HCT116 (cell line): Measurements from ENCODE around the gene RHBDF1. TPM values are rescaled to one million over a fixed set of nuclear protein-coding genes. Genes with fewer than 3 reads are reported as not detected.
"Not testable (repeated sequence)": the region's sequence is repeated elsewhere in the genome, so short reads cannot be mapped to it uniquely, and the experiment has no call there.

Experiments
- ATAC-seq: fragments of 200-7000 bp; cut with Tn5 transposase; 2 replicates; pipeline ENCODE4 v1.9.1; 2020; ENCODE audit warnings: mild to moderate bottlenecking, moderate library complexity
- BruUV-seq: library from RNA; stranded (reverse); fragments of 400-500 nt; replicated peaks from 2 replicates; lab custom pipeline; 2021; lab: Mats Ljungman, UMichigan
- CTCF ChIA-PET: fragments of 300-600 bp; sonication (Branson Sonifier 250); formaldehyde crosslinking; loops from one replicate; lab custom pipeline; 2021; ENCODE audit warnings: antibody characterized with exemption; lab: Charles Lee
- POLR2A ChIA-PET: fragments of 300-600, 350-600 bp; sonication (Branson Sonifier 250); formaldehyde crosslinking; loops from one replicate; lab custom pipeline; 2021; ENCODE audit warnings: antibody characterized with exemption; lab: Charles Lee
- RAD21 ChIA-PET, 2 experiments: fragments of 300-600 bp; sonication (Branson Sonifier 250); formaldehyde crosslinking; loops; one replicate each; lab custom pipeline; 2023; ENCODE audit warnings: low total read pairs in 2 of 2; ENCODE audit not compliant: uncharacterized antibody in 2 of 2, unreplicated experiment in 2 of 2, low non-redundant PET in 1 of 2; lab: Charles Lee
- DNase-seq: peaks from one replicate; pipeline ENCODE4 v3.0.0-alpha.2; 2010; ENCODE audit warnings: low read depth, low spot score
- H2AFZ ChIP-seq: fragments of 200-600 bp; shearing (Covaris generic), sonication (generic); 2 replicates; pipeline ENCODE4 v1.6.1; 2017; ENCODE audit warnings: low read depth, mixed run types, mixed read lengths, antibody characterized with exemption, low read length; ENCODE audit not compliant: poor library complexity, severe bottlenecking
- H3K27ac ChIP-seq: 2 replicates; pipeline ENCODE4 v1.5.1; 2012; ENCODE audit warnings: low read depth, low read length
- H3K27me3 ChIP-seq: fragments of 200-600 bp; sonication (generic); 2 replicates; pipeline ENCODE4 v1.6.1; 2016; ENCODE audit warnings: mixed run types, low read length, mixed read lengths; ENCODE audit not compliant: insufficient read depth
- H3K36me3 ChIP-seq, 2 experiments: fragments of 200-500 bp in 1 of 2; fragments of 200-600 bp in 1 of 2; sonication (Bioruptor generic) in 1 of 2; sonication (generic) in 1 of 2; 2 replicates each; pipeline versions ENCODE4 v1.5.1 to v1.6.1; 2014 to 2016; ENCODE audit warnings: low read length in 2 of 2, inconsistent platforms in 1 of 2, mixed read lengths in 1 of 2, mixed run types in 1 of 2; ENCODE audit not compliant: insufficient read depth in 2 of 2, control insufficient read depth in 1 of 2
- H3K4me1 ChIP-seq, 2 experiments: fragments of 200-600 bp in 1 of 2; sonication (generic) in 1 of 2; 2 replicates each; pipeline versions ENCODE4 v1.5.1 to v1.6.1; 2012 to 2017; ENCODE audit warnings: low read length in 2 of 2, inconsistent platforms in 1 of 2, mild to moderate bottlenecking in 1 of 2, mixed read lengths in 1 of 2, mixed run types in 1 of 2, moderate library complexity in 1 of 2; ENCODE audit not compliant: insufficient read depth in 2 of 2, control insufficient read depth in 1 of 2
- H3K4me2 ChIP-seq: fragments of 200-600 bp; sonication (generic); 2 replicates; pipeline ENCODE4 v1.6.1; 2017; ENCODE audit warnings: mixed run types, low read length, mixed read lengths
- H3K4me3 ChIP-seq, 2 experiments: fragments of 200-600 bp in 1 of 2; sonication (generic) in 1 of 2; replicated peaks in 1 of 2; 2 replicates each; pipeline ENCODE4 v1.5.1; 2011 to 2016; ENCODE audit warnings: low read length in 2 of 2, control low read depth in 1 of 2, low read depth in 1 of 2, mild to moderate bottlenecking in 1 of 2, mixed read lengths in 1 of 2, mixed run types in 1 of 2
- H3K79me2 ChIP-seq: fragments of 200-600 bp; sonication (generic); 2 replicates; pipeline ENCODE4 v1.6.1; 2017; ENCODE audit warnings: mild to moderate bottlenecking, mixed run types, low read length, moderate library complexity, mixed read lengths; ENCODE audit not compliant: insufficient read depth
- H3K9ac ChIP-seq: fragments of 200-600 bp; sonication (generic); 2 replicates; pipeline ENCODE4 v1.6.1; 2016; ENCODE audit warnings: low read length, mixed read lengths
- H3K9me2 ChIP-seq: fragments of 200-600 bp; sonication (generic), shearing (Covaris generic); 2 replicates; pipeline ENCODE4 v1.6.1; 2017; ENCODE audit warnings: mixed run types, mild to moderate bottlenecking, moderate library complexity; ENCODE audit not compliant: insufficient read depth
- H3K9me3 ChIP-seq, 2 experiments: fragments of 200-500 bp in 1 of 2; fragments of 200-600 bp in 1 of 2; sonication (Bioruptor generic) in 1 of 2; sonication (generic) in 1 of 2; 2 replicates each; pipeline ENCODE4 v1.6.1; 2014 to 2017; ENCODE audit warnings: low read length in 2 of 2, mixed read lengths in 2 of 2, inconsistent platforms in 1 of 2, low read depth in 1 of 2, mild to moderate bottlenecking in 1 of 2, mixed run types in 1 of 2, moderate library complexity in 1 of 2; ENCODE audit not compliant: control insufficient read depth in 1 of 2, insufficient read depth in 1 of 2
- H4K20me1 ChIP-seq: fragments of 200-600 bp; sonication (generic), shearing (Covaris generic); 2 replicates; pipeline ENCODE4 v1.6.1; 2017; ENCODE audit warnings: mixed run types, mild to moderate bottlenecking, moderate library complexity; ENCODE audit not compliant: insufficient read depth
- intact Hi-C: fragments of 100-400 bp; cut with micrococcal nuclease; formaldehyde crosslinking; loops from 2 replicates; pipeline ENCODE4 v1.10.0; 2022
- total RNA-seq: library from RNA; stranded (reverse); gene quantifications from one replicate; pipeline ENCODE4 v1.2.1, GENCODE V29; 2021; ENCODE audit not compliant: unreplicated experiment

Gene RHBDF1
- total RNA-seq, 1 experiment from 2014 or later: 19.8 TPM

DNA sequence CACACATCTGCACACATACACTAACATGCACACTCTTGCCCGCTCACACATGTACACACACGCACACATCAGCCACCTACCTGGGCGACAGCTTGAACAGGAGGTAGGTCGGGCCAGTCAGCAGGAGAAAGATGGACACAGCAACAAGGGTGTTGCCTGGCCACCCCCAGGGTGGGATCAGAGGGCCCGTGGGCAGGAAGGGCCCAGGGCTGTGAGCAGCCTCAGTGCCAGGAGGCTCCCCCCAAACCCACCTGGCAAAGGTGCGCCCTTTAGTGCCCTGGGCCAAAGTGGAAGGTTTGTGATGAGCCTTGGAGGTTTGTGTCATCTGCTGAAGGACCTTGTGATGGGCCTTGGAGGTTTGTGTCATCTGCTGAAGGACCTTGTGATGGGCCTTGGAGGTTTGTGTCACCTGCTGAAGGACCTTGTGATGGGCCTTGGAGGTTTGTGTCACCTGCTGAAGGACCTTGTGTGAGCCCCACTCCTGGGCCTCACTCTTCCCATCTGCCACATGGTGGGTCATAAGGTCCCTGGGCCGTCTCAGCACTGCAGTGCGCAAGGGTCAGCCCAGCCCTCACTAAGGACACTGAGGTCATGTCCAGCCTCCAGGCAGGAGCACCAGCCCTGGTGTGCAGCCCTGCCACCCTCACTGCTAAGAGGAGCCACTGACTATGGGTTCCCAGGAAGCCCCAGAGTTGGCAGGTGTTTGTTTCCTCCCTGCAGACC is 39.1 kb downstream of the RHBDF1 start:
- H3K27me3 ChIP-seq, H3K27ac ChIP-seq, H3K36me3 ChIP-seq, H3K9me2 ChIP-seq, H3K9ac ChIP-seq, H3K9me3 ChIP-seq, H3K79me2 ChIP-seq, H3K4me2 ChIP-seq, DNase-seq, CTCF ChIA-PET, H3K4me1 ChIP-seq, H2AFZ ChIP-seq, ATAC-seq, intact Hi-C loops, H4K20me1 ChIP-seq, RAD21 ChIA-PET, BruUV-seq, H3K4me3 ChIP-seq, POLR2A ChIA-PET: not testable (repeated sequence)

DNA sequence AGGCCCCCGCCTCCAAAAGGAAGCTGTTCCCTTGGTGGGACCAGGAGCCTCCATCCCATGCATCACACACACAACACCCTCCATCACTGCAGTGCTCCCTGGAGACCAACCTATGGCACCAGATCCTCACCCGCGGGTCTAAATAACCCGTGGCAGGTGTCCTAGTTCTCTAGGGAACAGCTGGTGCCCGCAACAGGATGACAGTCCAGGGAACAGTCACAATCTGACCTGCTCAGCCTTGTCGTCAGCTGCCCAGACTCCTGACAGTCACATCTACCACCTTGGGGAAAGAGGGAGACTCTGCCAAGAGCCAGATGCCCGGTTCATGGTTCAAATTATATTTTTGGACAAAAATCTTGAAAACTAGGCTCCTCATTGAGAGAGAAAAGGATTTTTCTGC is 41.8 kb downstream of the RHBDF1 start:
- H3K4me2 ChIP-seq, ATAC-seq, RAD21 ChIA-PET, POLR2A ChIA-PET, H3K4me3 ChIP-seq, H3K9me2 ChIP-seq, H2AFZ ChIP-seq, BruUV-seq, H4K20me1 ChIP-seq, intact Hi-C loops, H3K9me3 ChIP-seq, H3K9ac ChIP-seq, H3K4me1 ChIP-seq, DNase-seq, H3K27me3 ChIP-seq, H3K36me3 ChIP-seq, CTCF ChIA-PET, H3K79me2 ChIP-seq, H3K27ac ChIP-seq: not testable (repeated sequence)

- BruUV-seq, DNase-seq, H2AFZ ChIP-seq, H3K27ac ChIP-seq, POLR2A ChIA-PET, H4K20me1 ChIP-seq, H3K9me3 ChIP-seq, H3K4me1 ChIP-seq, H3K27me3 ChIP-seq, H3K4me2 ChIP-seq, RAD21 ChIA-PET, H3K9ac ChIP-seq, H3K4me3 ChIP-seq, H3K36me3 ChIP-seq, H3K9me2 ChIP-seq, CTCF ChIA-PET, intact Hi-C loops, H3K79me2 ChIP-seq: not testable (repeated sequence)
- peak; percentile 52 for ATAC-seq
Measured at GRCh38 chr16:25926-26348, 46.5 kb downstream of the RHBDF1 start.

DNA sequence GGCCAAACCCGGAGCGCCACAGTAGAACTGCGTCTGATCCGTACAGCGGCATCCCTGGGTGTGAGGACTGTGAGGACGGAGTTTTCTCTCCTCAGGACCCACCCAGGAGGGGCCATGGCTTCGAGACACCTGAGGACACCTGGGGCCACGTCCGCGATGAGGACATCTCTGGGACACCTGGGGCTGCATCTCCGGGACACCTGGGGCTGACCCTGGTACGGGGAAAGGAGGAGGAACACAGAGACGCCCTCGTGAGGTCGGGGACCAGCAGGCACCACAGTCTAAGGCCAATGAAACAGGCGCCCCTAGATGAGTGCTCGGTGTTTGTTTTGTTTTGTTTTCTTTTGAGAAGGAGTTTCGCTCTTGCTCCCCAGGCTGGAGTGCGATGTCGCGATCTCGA is 48.3 kb downstream of the RHBDF1 start:
- H3K4me3 ChIP-seq, H3K27ac ChIP-seq, H3K9ac ChIP-seq, DNase-seq, BruUV-seq, H3K36me3 ChIP-seq, H3K79me2 ChIP-seq, H3K9me3 ChIP-seq, H3K4me1 ChIP-seq, RAD21 ChIA-PET, H3K9me2 ChIP-seq, H3K27me3 ChIP-seq, H3K4me2 ChIP-seq, POLR2A ChIA-PET, intact Hi-C loops, H4K20me1 ChIP-seq, H2AFZ ChIP-seq, ATAC-seq: not testable (repeated sequence)
- CTCF ChIA-PET: interaction anchor here (0.7 kb wide), 1 partner anchor 346 kb away, joined by 3 read pairs; the partner anchor contains the start of gene MRPL28
